Neural progenitor cell (in vitro differentiated cells): ENCODE measurements around the gene ADAM23. TPM values are rescaled to one million over a fixed set of nuclear protein-coding genes. Genes with fewer than 3 reads are reported as not detected.

Experiments used
- DNase-seq: peaks from one replicate; pipeline ENCODE4 v3.0.0-alpha.2; 2016; ENCODE audit warnings: low spot score
- H2AFZ ChIP-seq: fragments of 200-600 bp; sonication (generic); replicated peaks from 2 replicates; pipeline ENCODE4 v1.6.1; 2016; ENCODE audit warnings: antibody characterized with exemption
- H3F3A ChIP-seq: fragments of 200-600 bp; sonication (generic); 2 replicates; pipeline ENCODE4 v1.6.1; 2016; ENCODE audit warnings: antibody characterized with exemption, low read depth
- H3K27ac ChIP-seq: fragments of 200-600 bp; sonication (generic); 2 replicates; pipeline ENCODE4 v1.5.1; 2016; ENCODE audit warnings: mild to moderate bottlenecking
- H3K27me3 ChIP-seq: fragments of 200-600 bp; sonication (generic); 2 replicates; pipeline ENCODE4 v1.6.1; 2016; ENCODE audit warnings: mild to moderate bottlenecking, moderate library complexity
- H3K36me3 ChIP-seq: fragments of 200-600 bp; sonication (generic); 2 replicates; pipeline ENCODE4 v1.5.1; 2016
- H3K4me1 ChIP-seq: fragments of 200-600 bp; sonication (generic); 2 replicates; pipeline ENCODE4 v1.6.1; 2016; ENCODE audit warnings: mixed run types
- H3K4me2 ChIP-seq: fragments of 200-600 bp; sonication (generic); 2 replicates; pipeline ENCODE4 v1.6.1; 2016
- H3K4me3 ChIP-seq: fragments of 200-600 bp; sonication (generic); 2 replicates; pipeline ENCODE4 v1.5.1; 2016
- H3K79me2 ChIP-seq: fragments of 200-600 bp; sonication (generic); 2 replicates; pipeline ENCODE4 v1.6.1; 2016; ENCODE audit warnings: low read depth
- H3K9ac ChIP-seq: fragments of 200-600 bp; sonication (generic); 2 replicates; pipeline ENCODE4 v1.6.1; 2016
- H3K9me3 ChIP-seq: fragments of 200-600 bp; sonication (generic); 2 replicates; pipeline ENCODE4 v1.5.1; 2016; ENCODE audit warnings: low read depth
- H4K20me1 ChIP-seq: fragments of 200-600 bp; sonication (generic); 2 replicates; pipeline ENCODE4 v1.6.1; 2016; ENCODE audit warnings: low read depth
- H3K27ac Mint-ChIP-seq: 3 replicates; pipeline ENCODE4 v1.8.0; 2021; ENCODE audit warnings: mixed read lengths
- H3K27me3 Mint-ChIP-seq: 2 replicates; pipeline ENCODE4 v1.8.0; 2022; ENCODE audit warnings: low read depth, mild to moderate bottlenecking, inconsistent platforms, moderate library complexity, mixed read lengths; ENCODE audit not compliant: insufficient read depth
- H3K36me3 Mint-ChIP-seq: 3 replicates; pipeline ENCODE4 v1.8.0; 2021; ENCODE audit warnings: mixed read lengths
- H3K4me1 Mint-ChIP-seq: 3 replicates; pipeline ENCODE4 v1.8.0; 2021; ENCODE audit warnings: mixed read lengths
- H3K4me3 Mint-ChIP-seq: 3 replicates; pipeline ENCODE4 v1.8.0; 2021; ENCODE audit warnings: mild to moderate bottlenecking, moderate library complexity, mixed read lengths
- H3K9me3 Mint-ChIP-seq: 3 replicates; pipeline ENCODE4 v1.8.0; 2020; ENCODE audit warnings: mixed read lengths
- EZH2 ChIP-seq: fragments of 200-600 bp; sonication (generic); IDR thresholded peaks from 2 replicates; pipeline ENCODE4 v1.6.1; 2017; ENCODE audit warnings: antibody characterized with exemption, mild to moderate bottlenecking, moderate library complexity
- EZH2phosphoT487 ChIP-seq: fragments of 200-600 bp; sonication (generic); IDR thresholded peaks from 2 replicates; pipeline ENCODE4 v1.6.1; 2017; ENCODE audit warnings: antibody characterized with exemption
- total RNA-seq: library from RNA; depleted of rRNA; stranded (reverse); fragments of >200 nt; gene quantifications from 2 replicates; pipeline ENCODE4 v1.2.3, GENCODE V29; 2015; ENCODE audit warnings: low replicate concordance
- TF ChIP-seq, protein P1 (sequence below): fragments of 200-600 bp; sonication (generic); IDR thresholded peaks from 2 replicates; pipeline ENCODE4 v1.5.1; 2017; ENCODE audit warnings: antibody characterized with exemption, mild to moderate bottlenecking

ADAM23 gene
- total RNA-seq, 1 donor from 2014 or later: 17.2 TPM

GRCh38 chr2:206430452-206430851 lies 12.9 kb upstream of the ADAM23 start:
- H3K9me3 Mint-ChIP-seq: no peaks in the 10 kb centered on the region
- H3K79me2 ChIP-seq: no peaks in the 10 kb centered on the region
- no peak overlapping the region for H3K27ac Mint-ChIP-seq
- no peak overlapping the region for H3K4me3 ChIP-seq
- peaks cover 3% of the 10 kb centered on the region for H3K4me1 ChIP-seq
- no peaks in the 10 kb centered on the region for H4K20me1 ChIP-seq
- peaks cover 2% of the 10 kb centered on the region for H3F3A ChIP-seq
- no peak overlapping the region for H3K27ac ChIP-seq
- TF ChIP-seq, protein P1, sequence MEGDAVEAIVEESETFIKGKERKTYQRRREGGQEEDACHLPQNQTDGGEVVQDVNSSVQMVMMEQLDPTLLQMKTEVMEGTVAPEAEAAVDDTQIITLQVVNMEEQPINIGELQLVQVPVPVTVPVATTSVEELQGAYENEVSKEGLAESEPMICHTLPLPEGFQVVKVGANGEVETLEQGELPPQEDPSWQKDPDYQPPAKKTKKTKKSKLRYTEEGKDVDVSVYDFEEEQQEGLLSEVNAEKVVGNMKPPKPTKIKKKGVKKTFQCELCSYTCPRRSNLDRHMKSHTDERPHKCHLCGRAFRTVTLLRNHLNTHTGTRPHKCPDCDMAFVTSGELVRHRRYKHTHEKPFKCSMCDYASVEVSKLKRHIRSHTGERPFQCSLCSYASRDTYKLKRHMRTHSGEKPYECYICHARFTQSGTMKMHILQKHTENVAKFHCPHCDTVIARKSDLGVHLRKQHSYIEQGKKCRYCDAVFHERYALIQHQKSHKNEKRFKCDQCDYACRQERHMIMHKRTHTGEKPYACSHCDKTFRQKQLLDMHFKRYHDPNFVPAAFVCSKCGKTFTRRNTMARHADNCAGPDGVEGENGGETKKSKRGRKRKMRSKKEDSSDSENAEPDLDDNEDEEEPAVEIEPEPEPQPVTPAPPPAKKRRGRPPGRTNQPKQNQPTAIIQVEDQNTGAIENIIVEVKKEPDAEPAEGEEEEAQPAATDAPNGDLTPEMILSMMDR: no peak
- TF ChIP-seq EZH2phosphoT487 (no peak), EZH2 (no peak)
- H3K27me3 Mint-ChIP-seq: no peaks in the 10 kb centered on the region
- no peaks in the 10 kb centered on the region for H3K36me3 ChIP-seq
- no peaks in the 10 kb centered on the region for H3K9me3 ChIP-seq
- DNase-seq: no peak
- H3K4me1 Mint-ChIP-seq: no peaks in the 10 kb centered on the region
- no peaks in the 10 kb centered on the region for H3K27me3 ChIP-seq
- H3K4me2 ChIP-seq: no peak overlapping the region
- no peak overlapping the region for H3K9ac ChIP-seq
- no peak overlapping the region for H2AFZ ChIP-seq
- H3K4me3 Mint-ChIP-seq: no peak overlapping the region
- no peaks in the 10 kb centered on the region for H3K36me3 Mint-ChIP-seq

GRCh38 chr2:206431439-206431838 lies 11.9 kb upstream of the ADAM23 start:
- no peaks in the 10 kb centered on the region for H3K79me2 ChIP-seq
- Mint-ChIP-seq H3K9me3 (no peaks in the 10 kb centered on the region), H3K4me1 (peaks cover 2% of the 10 kb centered on the region), H3K4me3 (no peak overlapping the region), H3K27me3 (no peaks in the 10 kb centered on the region), H3K27ac (no peak overlapping the region), H3K36me3 (no peaks in the 10 kb centered on the region)
- H3K9ac ChIP-seq: no peak overlapping the region
- H3K36me3 ChIP-seq: no peaks in the 10 kb centered on the region
- peaks cover 5% of the 10 kb centered on the region for H3F3A ChIP-seq
- no peak for TF ChIP-seq EZH2
- TF ChIP-seq, protein P1: no peak
- no peak for TF ChIP-seq EZH2phosphoT487
- H3K9me3 ChIP-seq: no peaks in the 10 kb centered on the region
- H3K4me2 ChIP-seq: no peak overlapping the region
- H4K20me1 ChIP-seq: no peaks in the 10 kb centered on the region
- H2AFZ ChIP-seq: no peak overlapping the region
- H3K4me1 ChIP-seq: peaks cover 10% of the 10 kb centered on the region
- no peak for DNase-seq
- H3K27ac ChIP-seq: no peak overlapping the region
- H3K4me3 ChIP-seq: no peak overlapping the region
- no peaks in the 10 kb centered on the region for H3K27me3 ChIP-seq

GRCh38 chr2:206432193-206433082 lies 10.9 kb upstream of the ADAM23 start:
- Histone ChIP-seq H3F3A (peaks cover 5% of the 10 kb centered on the region), H3K27me3 (no peaks in the 10 kb centered on the region), H3K79me2 (no peaks in the 10 kb centered on the region), H3K4me1 (peaks cover 10% of the 10 kb centered on the region), H3K27ac (no peak overlapping the region), H3K9me3 (no peaks in the 10 kb centered on the region), H4K20me1 (no peaks in the 10 kb centered on the region), H3K36me3 (no peaks in the 10 kb centered on the region), H3K4me3 (no peak overlapping the region), H3K4me2 (no peak overlapping the region), H3K9ac (no peak overlapping the region), H2AFZ (no peak overlapping the region)
- no peak overlapping the region for H3K27ac Mint-ChIP-seq
- no peak overlapping the region for H3K4me3 Mint-ChIP-seq
- H3K27me3 Mint-ChIP-seq: no peaks in the 10 kb centered on the region
- TF ChIP-seq, protein P1: no peak
- TF ChIP-seq EZH2phosphoT487 (no peak), EZH2 (no peak)
- DNase-seq: no peak
- no peaks in the 10 kb centered on the region for H3K9me3 Mint-ChIP-seq
- no peaks in the 10 kb centered on the region for H3K36me3 Mint-ChIP-seq
- peaks cover 2% of the 10 kb centered on the region for H3K4me1 Mint-ChIP-seq
